ENCODE data around the gene MOSPD3. TPM values are rescaled to one million over a fixed set of nuclear protein-coding genes. Genes with fewer than 3 reads are reported as not detected.

The MOSPD3 gene
- polyA plus RNA-seq, 1 donor from 2014 or later, result 27.9 TPM

GRCh38 chr7:100575206-100575631, 37.1 kb upstream of the MOSPD3 start:
- no peak overlapping the region for H3K4me3 ChIP-seq (ENCODE audit: low read length)
- no peaks in the 10 kb centered on the region for H4K20me1 ChIP-seq (ENCODE audit: insufficient read depth)
- H3K9ac ChIP-seq (ENCODE audit: low read length), result no peak overlapping the region
- no peaks in the 10 kb centered on the region for H3K9me3 ChIP-seq (ENCODE audit: low read length)
- H3K79me2 ChIP-seq (replicated peaks; ENCODE audit: insufficient read depth, low read length), result no peaks in the 10 kb centered on the region
- no peaks in the 10 kb centered on the region for H3F3A ChIP-seq (ENCODE audit: insufficient read depth, low read length, poor library complexity, severe bottlenecking)
- H2AFZ ChIP-seq (ENCODE audit: low read depth, low read length), result no peak overlapping the region
- H3K9me2 ChIP-seq (ENCODE audit: insufficient read depth, low read length), result no peaks in the 10 kb centered on the region
- no peak overlapping the region for H3K27ac ChIP-seq (ENCODE audit: low read length)
- H3K36me3 ChIP-seq (ENCODE audit: insufficient read depth, low read length), result no peaks in the 10 kb centered on the region
- no peak overlapping the region for H3K4me2 ChIP-seq (ENCODE audit: low read length)
- TF ChIP-seq SMC3 (conservative IDR thresholded peaks at IDR 0.05; ENCODE audit: poor library complexity), result no peak
- H3K27me3 ChIP-seq (ENCODE audit: insufficient read depth, low read depth, low read length), result peaks cover 12% of the 10 kb centered on the region

- H3K36me3 ChIP-seq (ENCODE audit: insufficient read depth, low read length), result no peaks in the 10 kb centered on the region
Measured at GRCh38 chr7:100575746-100576383, 36.5 kb upstream of the MOSPD3 start.

GRCh38 chr7:100576384-100576993, 35.9 kb upstream of the MOSPD3 start:
- Histone ChIP-seq H4K20me1 (ENCODE audit: insufficient read depth) (no peaks in the 10 kb centered on the region), H3K4me2 (ENCODE audit: low read length) (no peak overlapping the region), H3K9me2 (ENCODE audit: insufficient read depth, low read length) (no peaks in the 10 kb centered on the region), H2AFZ (ENCODE audit: low read depth, low read length) (no peak overlapping the region), H3K36me3 (ENCODE audit: insufficient read depth, low read length) (no peaks in the 10 kb centered on the region), H3K27me3 (ENCODE audit: insufficient read depth, low read depth, low read length) (no peaks in the 10 kb centered on the region), H3K79me2 (replicated peaks; ENCODE audit: insufficient read depth, low read length) (no peaks in the 10 kb centered on the region), H3K27ac (ENCODE audit: low read length) (no peak overlapping the region), H3F3A (ENCODE audit: insufficient read depth, low read length, poor library complexity, severe bottlenecking) (no peaks in the 10 kb centered on the region), H3K9me3 (ENCODE audit: low read length) (no peaks in the 10 kb centered on the region), H3K9ac (ENCODE audit: low read length) (no peak overlapping the region), H3K4me3 (ENCODE audit: low read length) (no peak overlapping the region)
- TF ChIP-seq EP300 (conservative IDR thresholded peaks at IDR 0.05; ENCODE audit: poor library complexity, severe bottlenecking) (no peak), RAD21 (conservative IDR thresholded peaks at IDR 0.05) (no peak), CTCF (IDR thresholded peaks at IDR 0.05; ENCODE audit: poor library complexity, severe bottlenecking) (no peak), MXI1 (conservative IDR thresholded peaks at IDR 0.05; ENCODE audit: poor library complexity, severe bottlenecking) (no peak), TAF1 (IDR thresholded peaks at IDR 0.05; ENCODE audit: low read depth) (no peak), SMC3 (conservative IDR thresholded peaks at IDR 0.05; ENCODE audit: poor library complexity) (no peak)

More at GRCh38 chr7:100575746-100576383, 36.5 kb upstream of the MOSPD3 start:
- Histone ChIP-seq H2AFZ (ENCODE audit: low read depth, low read length) (no peak overlapping the region), H3K9me3 (ENCODE audit: low read length) (no peaks in the 10 kb centered on the region), H3K27ac (ENCODE audit: low read length) (no peak overlapping the region), H3K79me2 (replicated peaks; ENCODE audit: insufficient read depth, low read length) (no peaks in the 10 kb centered on the region), H3K4me3 (ENCODE audit: low read length) (no peak overlapping the region), H3K9ac (ENCODE audit: low read length) (no peak overlapping the region), H3K27me3 (ENCODE audit: insufficient read depth, low read depth, low read length) (peaks cover 6% of the 10 kb centered on the region), H3K4me2 (ENCODE audit: low read length) (no peak overlapping the region), H3K9me2 (ENCODE audit: insufficient read depth, low read length) (no peaks in the 10 kb centered on the region), H4K20me1 (ENCODE audit: insufficient read depth) (no peaks in the 10 kb centered on the region), H3F3A (ENCODE audit: insufficient read depth, low read length, poor library complexity, severe bottlenecking) (no peaks in the 10 kb centered on the region)
- TF ChIP-seq REST (IDR thresholded peaks at IDR 0.05; ENCODE audit: borderline replicate concordance) (no peak), EP300 (conservative IDR thresholded peaks at IDR 0.05; ENCODE audit: poor library complexity, severe bottlenecking) (no peak), SMC3 (conservative IDR thresholded peaks at IDR 0.05; ENCODE audit: poor library complexity) (no peak), POLR2AphosphoS5 (IDR thresholded peaks at IDR 0.05) (no peak)
